GM13977 (cell line): Measurements from ENCODE around the gene NELL1.

Experiments used
- DNase-seq: peaks from one replicate; pipeline ENCODE4 v3.0.0; 2012; ENCODE audit warnings: low spot score
- in situ Hi-C: fragments of 300-500 bp; cut with MboI; formaldehyde crosslinking; loops from one replicate; pipeline ENCODE4 v1.12.0; 2022; ENCODE audit warnings: low sequenced_read_pairs, low pct_unique_long_range_greater_than_20kb, mixed read lengths, inconsistent platforms; ENCODE audit not compliant: unreplicated experiment
- TF ChIP-seq, protein P1 (sequence below): IDR thresholded peaks from 2 replicates; pipeline ENCODE4 v1.5.1; 2012; ENCODE audit warnings: mild to moderate bottlenecking, control low read depth; ENCODE audit not compliant: insufficient read depth; ENCODE audit errors: extremely low read depth, missing control alignments

Gene NELL1

DNA sequence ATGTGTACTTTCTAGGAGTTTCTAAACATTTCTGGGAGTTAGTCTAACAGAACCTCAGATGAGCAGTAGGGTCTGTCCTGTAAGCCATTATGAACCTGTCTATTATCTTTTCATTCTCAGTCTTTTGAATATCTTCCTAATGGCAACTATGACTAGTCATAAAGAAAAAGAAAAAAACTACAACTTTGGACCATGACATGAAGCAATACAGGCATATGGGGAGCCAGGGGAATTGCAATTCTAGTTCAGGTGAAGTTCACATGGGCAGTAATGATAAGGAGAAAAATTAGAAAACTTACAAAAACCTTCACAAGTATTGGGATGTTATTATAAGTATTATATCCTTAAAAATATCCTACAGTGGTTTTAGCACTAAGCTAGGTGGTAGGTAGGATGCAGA lies 874.5 kb downstream of the NELL1 start:
- DNase-seq = no peak
- TF ChIP-seq, protein P1, sequence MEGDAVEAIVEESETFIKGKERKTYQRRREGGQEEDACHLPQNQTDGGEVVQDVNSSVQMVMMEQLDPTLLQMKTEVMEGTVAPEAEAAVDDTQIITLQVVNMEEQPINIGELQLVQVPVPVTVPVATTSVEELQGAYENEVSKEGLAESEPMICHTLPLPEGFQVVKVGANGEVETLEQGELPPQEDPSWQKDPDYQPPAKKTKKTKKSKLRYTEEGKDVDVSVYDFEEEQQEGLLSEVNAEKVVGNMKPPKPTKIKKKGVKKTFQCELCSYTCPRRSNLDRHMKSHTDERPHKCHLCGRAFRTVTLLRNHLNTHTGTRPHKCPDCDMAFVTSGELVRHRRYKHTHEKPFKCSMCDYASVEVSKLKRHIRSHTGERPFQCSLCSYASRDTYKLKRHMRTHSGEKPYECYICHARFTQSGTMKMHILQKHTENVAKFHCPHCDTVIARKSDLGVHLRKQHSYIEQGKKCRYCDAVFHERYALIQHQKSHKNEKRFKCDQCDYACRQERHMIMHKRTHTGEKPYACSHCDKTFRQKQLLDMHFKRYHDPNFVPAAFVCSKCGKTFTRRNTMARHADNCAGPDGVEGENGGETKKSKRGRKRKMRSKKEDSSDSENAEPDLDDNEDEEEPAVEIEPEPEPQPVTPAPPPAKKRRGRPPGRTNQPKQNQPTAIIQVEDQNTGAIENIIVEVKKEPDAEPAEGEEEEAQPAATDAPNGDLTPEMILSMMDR = no peak
- in situ Hi-C loops = no loop called here

DNA sequence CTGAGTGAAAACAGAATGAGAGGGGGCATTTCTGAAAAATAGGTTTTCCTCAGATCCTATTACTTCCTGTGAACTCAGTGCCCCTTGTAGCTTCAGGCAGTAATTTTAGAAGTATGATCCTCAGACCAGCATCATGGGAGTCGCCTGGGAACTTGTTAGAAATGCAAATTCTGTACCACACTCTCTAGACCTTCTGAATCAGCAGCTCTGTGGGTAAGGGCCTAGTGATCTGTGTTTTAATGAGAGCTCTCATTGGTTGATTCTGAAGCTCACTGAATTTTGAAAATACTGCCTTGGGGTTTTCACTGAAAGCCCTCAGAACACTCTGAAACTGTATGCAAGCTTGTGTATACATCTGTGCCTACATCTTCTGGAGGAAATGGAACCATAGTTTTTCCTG lies 876.3 kb downstream of the NELL1 start:
- DNase-seq = no peak
- TF ChIP-seq, protein P1 = no peak
- in situ Hi-C loops = no loop called here

DNA sequence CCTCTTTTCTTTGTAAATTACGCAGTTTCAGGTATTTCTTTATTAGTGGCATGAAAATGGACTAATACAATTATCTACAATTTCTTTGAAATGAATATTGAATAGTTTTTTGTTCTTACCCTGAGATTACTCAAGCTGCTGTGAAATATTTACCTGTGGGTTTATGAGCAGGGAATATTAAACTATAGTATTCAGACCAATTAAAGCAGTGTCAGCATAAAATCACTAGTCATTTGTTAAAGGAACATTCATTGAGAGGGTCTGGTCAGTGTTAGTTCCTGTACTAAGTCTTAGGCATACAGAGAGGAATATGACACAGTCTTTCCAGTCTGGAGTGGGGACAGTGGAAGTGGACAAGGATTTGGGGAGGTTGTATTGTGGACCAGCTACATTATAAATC lies 877.3 kb downstream of the NELL1 start:
- DNase-seq = no peak
- TF ChIP-seq, protein P1 = no peak
- in situ Hi-C loops = no loop called here

DNA sequence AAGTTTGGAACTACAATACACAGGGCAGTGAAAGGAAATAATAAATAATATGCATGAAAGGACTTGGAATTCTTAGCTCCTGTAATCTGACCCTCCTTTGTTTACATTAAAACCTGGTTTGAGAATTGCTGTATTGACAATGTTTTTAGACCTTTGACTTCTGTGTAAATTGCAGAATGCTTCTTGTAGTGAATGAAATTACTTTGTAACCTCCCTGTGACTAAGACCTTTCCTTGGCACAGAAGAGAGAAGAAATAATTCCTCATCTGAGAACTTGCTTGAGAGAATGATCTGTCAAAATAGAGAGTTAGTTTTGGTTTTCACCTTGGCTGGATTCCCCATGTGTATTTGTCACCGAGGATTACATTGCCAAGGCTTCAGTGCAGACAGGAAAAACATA lies 883.5 kb downstream of the NELL1 start:
- DNase-seq = no peak
- in situ Hi-C loops = no loop called here
- TF ChIP-seq, protein P1 = no peak

DNA sequence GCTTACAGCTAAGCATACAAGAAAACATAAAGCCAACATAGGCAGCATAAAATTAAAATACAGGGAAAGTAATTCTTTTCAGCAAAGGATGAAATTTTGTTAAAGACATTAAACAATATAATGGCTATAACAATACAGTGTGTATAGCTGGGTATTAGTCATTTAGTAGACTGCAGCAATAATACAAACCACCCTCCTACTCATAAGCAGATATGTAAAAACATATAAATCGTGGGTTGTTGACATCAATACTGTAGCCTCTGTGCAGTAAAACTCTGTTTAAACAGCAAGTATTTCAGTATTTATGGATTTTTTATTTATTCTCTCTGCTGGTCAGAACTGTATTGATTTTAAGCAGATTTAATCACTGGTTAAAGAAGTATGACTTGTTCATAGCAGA lies 884.4 kb downstream of the NELL1 start:
- DNase-seq = no peak
- in situ Hi-C loops = no loop called here

DNA sequence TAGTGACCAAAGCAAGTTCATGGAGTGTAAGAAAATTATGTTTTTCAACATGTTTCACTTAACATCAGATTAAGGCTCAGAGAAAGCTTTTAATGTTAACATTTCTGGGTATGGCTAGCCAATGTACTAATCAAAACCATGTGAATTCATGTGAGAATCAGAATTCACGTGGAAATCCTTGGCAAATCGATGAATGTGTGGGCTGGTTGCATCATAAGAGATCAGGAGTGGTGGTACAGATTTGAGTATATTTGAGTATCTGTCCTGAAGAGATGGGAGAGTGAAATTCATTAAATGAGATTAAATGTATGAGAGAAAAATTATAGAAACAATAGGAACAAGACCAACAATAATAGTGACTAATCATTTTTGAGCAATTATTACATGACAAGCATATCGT lies 884.9 kb downstream of the NELL1 start:
- TF ChIP-seq, protein P1 = no peak
- in situ Hi-C loops = no loop called here
- no peak for DNase-seq

More for the DNA sequence above, 884.4 kb downstream of the NELL1 start:
- TF ChIP-seq, protein P1 = no peak

DNA sequence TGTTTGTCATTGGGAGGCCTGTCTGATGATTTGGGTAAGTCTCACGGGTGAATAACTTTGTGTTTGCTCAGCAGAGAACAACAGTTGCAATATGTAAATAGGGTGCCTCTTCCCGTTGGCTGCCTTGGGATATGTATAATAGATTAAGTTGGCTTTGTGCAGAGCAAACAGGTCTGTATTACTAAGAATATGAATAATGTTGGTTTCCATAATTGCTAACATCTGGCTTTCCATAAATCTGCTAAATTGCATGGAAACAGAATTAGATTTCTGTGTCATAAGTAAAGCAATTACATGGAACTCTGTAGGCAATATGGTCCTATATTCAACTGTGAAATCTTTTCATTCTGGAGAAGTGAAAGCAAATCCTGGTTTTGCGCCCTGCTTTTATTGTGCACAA lies 887.5 kb downstream of the NELL1 start:
- TF ChIP-seq, protein P1 = no peak
- in situ Hi-C loops = no loop called here
- DNase-seq = no peak
